MV-4-11 (cell line): Measurements from ENCODE around the gene RPL18A.

ENCODE experiments used
- DNase-seq: peaks from one replicate; lab custom pipeline; 2025; lab: John Stamatoyannopoulos, UW

Gene RPL18A

DNA sequence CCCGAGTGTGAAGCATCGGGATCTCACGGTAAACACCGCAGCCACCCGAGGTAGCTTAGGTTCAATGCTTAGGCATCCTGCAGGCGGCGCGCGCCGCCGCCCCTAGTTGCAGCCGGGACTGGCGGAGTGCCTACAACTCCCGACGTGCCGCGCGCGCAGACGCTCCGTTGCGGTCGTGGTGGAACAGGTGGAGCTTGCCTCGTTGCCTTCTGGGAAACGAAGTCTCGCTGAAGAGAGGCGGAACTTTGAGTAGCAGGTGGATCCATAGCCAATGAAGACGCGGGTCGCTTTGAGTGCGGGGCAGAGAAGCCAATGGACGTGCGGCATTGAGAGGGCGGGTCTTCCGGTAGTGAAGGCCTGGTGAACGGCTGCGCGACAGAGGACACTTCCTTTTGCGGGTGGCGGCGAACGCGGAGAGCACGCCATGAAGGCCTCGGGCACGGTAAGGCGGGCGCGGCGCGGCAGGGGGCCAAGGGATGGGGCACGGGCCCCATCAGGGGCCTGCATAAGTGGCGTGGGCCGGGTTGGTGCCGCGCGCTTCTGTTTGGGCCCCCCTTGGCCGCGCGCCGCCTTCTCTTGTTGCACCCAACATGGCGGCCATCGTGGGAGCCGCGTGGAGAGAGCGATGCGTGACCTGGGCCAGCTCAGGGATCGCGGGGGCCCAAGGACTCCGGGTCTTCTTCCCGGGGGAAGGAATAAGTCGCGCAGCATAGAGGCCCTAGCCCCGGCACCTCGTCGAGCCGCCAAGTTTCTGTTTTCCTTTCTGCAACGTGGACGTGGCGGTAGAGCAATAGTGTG is at the start of gene RPL18A:
RPL18A (plus strand) TSS at position 378 of the 798 bp plus-strand sequence; CDS start at position 425, 47 bp downstream.
- DNase-seq = peak; percentile 100

DNA sequence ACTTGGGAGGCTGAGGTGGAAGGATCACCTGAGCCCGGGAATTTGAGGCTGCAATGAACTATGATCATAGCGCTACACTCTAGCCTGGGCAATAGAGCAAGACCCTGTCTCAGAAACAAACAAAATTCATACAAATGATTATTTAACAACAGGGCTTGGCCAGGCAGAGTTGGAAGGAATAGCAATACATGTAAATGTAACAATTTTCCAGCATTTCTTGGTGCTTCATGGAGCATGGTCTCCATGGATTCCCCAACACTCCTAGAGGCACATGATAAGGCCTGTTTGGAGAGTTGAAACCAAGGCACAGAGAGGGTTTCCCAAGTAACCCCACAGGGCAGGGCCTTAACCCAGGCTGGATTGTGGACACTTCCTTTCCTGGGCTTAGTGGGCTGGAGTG is 48.6 kb upstream of the RPL18A start:
- DNase-seq = no peak

DNA sequence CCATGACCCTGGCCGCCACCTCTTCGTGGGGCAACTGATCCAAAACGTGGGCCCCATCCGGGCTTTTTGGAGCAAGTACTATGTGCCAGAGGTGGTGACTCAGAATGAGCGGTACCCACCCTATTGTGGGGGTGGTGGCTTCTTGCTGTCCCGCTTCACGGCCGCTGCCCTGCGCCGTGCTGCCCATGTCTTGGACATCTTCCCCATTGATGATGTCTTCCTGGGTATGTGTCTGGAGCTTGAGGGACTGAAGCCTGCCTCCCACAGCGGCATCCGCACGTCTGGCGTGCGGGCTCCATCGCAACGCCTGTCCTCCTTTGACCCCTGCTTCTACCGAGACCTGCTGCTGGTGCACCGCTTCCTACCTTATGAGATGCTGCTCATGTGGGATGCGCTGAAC is 48.0 kb upstream of the RPL18A start:
- no peak for DNase-seq

DNA sequence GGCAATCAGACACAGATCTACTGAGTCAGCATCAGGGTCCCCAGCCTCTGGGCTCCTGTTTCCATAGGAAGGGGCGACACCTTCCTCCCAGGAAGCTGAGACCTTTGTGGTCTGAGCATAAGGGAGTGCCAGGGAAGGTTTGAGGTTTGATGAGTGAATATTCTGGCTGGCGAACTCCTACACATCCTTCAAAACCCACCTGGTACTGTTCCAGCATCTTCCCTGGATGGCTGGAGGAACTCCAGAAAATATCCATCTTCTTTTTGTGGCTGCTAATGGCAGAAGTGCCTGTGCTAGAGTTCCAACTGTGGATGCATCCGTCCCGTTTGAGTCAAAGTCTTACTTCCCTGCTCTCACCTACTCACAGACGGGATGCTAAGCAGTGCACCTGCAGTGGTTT is 47.6 kb upstream of the RPL18A start:
- DNase-seq = no peak

DNA sequence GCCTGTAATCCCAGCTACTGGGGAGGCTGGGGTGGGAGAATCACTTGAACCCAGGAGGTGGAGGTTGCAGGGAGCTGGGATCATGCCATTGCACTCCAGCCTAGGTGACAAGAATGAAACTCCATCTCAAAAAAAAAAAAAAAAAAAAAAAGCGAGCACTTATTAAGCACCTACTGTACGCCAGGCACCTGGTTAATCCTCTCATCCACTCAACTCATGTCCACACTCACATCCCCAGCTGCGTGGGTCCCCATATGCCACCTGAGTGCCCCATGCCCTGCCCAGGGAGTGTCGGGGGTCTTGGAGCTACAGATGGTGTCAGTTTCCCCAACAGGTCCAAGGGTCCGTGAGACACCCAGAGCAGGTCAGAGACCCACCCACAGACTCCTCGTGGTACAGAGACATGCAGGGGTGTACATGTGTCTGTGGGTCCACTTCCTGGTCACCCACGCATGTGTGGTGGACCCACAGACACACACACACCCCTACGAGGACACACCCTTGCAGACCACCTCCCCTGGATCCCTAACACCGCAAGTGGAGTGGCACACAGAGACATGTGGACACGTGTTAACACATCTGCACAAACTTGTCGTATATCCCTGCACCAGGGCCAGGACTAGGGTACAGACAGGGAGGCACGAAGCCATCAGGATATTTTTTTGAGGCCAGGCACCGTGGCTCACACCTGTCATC is 41.9 kb upstream of the RPL18A start:
- DNase-seq = no peak

DNA sequence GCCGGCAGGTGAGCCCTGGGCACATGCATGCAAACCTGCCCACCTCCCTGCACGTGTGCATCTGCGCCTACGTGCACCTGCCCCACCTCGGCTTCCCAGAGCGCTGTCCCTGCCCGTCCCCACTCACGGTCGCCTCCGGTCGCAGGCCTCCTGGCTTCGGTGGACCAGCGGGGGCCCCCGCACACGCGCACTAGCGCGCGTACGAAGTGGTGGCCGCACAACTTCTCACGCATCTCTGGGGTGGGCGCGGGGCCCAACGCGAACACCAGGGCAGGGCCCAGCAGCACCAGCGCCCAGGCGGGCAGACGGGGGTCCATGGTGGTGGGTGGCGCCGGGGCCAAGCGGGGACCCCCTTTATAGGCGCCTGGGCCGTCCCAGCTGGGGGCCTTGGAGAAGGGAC is 38.5 kb upstream of the RPL18A start, which contains the start of gene INSL3:
INSL3 (minus strand) TSS at position 330 of the 400 bp plus-strand sequence; CDS start at position 317, 13 bp downstream.
- DNase-seq = no peak

DNA sequence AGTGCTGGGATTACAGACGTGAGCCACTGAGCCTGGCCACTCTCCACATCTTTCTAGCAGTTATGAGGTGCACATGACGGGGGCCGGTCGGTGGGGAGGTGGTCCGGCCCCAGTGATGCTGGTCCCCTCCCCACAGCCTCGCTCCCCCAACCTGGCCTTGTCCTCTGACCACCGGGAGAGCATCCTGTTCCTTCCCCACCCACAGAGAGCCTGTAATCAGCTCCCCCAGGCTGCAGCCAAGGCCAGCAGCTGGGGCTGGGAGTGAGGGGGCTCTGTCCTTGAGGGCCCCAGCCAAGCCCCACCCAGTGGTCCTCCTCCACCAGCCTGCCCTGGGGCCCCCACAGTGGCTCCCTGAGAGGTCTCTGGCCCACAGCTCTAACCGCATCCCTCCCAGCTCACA is 35.4 kb upstream of the RPL18A start:
- no peak for DNase-seq

DNA sequence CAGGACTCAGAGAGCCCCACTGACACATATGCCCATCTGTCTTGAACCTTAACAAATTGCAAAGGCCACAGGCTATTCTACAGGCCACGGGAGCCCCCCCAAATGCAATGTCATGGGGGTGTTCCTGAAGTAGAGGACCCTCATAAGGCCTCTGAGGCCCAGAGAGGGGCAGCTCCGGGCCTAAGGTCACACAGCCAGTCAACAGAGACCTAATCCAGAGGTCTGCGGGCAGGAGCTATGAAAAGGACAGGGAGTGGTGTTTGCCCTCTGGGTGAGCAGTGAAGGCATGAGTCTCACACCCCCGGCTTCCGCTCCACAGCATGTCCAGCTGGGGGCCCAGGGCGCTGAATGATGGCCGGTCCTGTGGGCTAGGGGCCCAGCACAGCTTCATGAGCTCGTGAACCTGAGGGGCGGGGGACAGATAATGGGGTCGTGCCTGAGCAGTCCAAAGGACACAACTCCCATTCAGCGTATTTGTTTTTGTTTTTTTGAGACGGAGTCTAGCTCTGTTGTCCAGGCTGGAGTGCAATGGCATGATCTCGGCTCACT is 33.1 kb upstream of the RPL18A start:
- no peak for DNase-seq

DNA sequence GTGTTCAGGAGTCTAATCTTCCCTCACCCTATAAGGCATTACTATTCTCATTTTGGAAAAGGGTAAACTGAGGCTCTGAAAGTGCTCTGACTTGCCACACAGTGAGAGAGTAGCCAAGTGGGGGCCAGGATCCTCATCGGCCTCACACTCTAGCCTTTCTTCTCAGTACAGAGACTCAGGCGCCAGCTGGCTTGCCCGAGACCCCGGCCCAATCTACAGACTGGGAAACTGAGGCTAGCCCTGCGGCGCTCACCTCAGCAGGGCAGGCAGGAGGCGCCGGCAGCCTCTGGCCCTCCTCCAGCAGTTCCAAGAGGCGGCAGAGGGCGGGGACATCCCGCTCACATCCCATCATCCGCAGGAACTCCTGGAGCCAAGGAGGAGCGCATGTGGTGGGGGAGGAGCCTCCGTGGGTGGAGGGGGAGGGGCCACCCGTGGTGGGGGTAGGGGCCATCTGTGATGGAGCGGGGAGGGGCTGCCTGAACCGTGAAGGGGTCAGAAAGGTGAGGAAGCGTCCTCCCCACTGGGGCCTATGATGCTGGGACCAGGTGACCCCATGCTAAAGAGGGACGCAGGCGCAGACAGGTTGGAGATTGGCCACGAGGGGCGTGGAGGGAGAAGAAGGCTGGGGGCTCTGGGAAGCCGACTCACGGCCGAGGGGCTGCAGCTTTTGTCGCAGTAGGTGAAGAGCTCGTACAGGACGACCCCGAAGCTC is 29.7 kb upstream of the RPL18A start:
- DNase-seq = no peak

DNA sequence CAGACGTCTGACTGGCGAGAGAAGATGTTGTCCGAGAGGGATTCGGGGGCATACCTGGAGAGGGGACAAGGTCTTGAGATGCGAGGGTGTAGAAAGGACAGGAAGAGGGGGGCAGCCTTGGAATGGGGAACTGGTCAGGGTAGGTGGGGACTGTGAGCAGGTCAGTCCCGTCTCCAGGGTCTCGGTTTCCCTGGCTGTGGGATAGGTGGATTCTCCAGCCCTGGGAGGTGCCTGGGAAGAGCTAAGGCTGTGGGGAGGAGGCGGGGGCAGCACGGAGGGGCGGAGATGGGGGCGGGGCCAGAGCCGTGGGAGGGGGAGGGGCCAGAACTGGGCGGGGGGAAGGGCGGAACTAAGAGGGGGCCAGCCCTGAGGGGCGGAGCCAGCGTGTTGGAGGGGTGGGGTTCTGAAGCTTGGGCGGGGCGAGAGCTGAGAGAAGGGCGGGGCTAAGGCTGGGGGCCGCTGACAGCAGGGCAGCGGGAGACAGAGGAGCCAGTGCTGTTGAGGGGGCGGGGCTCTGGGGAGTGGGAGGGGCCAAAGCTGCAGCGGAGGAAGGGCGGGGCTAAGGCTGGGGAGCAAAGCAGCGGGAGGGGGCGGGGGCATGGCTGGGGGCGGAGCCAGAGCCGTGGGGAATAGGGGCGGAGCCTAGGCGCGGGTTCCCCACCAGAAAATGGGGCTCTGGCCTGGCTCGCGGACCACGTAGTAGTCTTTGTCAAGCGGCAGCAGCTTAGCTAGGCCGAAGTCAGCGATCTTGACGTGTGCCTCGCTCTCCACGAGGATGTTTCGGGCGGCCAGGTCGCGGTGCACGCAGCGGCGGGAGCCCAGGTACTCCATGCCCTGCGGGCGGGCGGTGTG is 28.9 kb upstream of the RPL18A start:
- DNase-seq = no peak

DNA sequence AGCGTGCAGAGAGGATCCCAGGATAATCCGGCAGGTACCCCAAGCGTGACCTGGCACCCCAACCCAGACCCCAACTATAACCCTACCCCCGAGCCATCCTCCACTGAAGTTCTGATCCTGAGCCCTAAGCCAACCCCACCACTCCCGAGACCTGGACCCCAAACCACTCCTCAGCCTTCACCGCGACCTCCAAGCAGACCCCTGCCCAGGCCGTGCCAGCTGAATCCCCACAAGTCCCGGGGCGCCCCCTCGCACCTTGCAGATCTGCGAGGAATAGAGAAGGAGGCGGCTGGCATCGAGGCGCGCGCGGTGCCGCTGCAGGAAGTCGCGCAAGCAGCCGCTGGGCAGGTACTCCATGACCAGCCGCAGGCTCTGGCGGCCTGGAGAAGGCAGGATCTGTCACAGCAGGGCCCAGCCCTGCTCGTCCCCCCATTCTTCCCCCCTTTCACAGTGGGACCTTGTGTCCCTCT is 28.3 kb upstream of the RPL18A start:
- no peak for DNase-seq

DNA sequence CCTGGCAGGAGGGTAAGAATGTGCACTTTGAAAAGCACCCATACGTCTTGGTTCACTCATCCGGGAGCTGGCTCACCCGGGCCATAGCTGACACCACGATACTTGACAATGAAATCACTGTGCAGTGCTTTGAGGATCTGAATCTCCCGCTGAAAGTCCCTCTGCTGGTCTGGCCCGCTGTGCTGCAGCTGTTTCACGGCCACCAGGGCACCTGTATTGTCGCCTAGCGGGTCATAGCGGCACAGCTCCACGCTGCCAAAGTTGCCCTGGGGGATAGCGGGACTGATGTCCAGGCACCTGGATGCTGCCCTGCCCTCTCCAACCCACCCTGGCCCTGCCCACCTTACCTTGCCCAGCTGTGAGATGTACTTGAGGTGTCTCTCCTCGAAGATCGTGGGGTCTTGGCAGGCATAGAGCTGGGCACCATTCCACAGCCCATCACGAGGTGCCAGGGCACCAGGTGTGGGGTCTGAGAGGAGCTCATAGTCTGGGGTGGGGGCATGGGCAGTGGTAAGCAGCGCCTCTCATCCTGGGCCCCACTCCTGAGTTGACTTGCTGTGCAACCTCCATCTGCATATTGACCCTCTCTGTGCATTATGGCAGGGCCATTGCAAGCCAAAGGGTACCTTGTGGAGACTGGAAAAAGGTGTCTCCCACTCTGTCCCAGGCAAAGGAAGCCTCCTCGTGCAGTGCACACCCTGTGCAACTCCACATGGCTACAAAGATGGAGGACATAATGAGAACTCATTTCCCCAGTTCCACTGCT is 27.1 kb upstream of the RPL18A start:
- no peak for DNase-seq

DNA sequence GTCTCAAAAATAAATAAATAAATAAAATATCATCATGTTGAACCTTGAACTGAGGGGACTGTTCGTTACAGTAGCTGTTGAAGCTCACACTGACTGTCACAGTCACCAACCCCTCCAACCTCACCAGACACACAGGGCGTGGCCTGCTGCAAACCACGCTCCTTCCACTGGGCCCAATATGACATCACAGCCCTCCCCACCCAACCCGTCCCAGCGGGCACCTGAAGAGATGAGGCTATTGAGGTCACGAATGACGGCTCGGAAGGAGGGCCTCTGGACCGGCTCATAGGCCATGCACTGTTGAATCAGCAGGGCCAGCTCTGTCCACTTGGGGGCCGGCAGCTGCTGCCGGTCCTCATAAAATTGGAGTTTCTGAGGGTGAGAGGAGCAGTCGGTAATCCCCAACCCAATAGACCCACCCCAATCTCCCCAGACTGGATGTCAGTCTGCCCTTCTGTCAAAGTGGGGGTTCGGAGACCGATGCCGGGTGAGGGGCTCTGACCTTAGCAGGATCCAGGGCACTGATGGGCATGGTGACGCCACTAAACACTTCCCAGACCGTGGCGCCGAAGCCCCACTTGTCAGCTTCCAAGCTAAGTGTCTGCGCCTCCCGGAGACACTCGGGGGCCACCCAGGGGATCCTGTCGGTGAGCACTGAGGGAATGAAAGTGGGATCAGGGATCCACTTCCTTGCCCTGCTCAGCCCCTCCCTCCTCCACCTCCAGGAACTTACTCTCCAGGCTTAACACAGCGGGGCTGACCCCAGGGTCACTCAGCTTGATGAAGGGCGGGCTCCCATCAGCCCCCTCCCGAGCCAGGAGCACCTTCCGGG is 25.1 kb upstream of the RPL18A start:
- no peak for DNase-seq

DNA sequence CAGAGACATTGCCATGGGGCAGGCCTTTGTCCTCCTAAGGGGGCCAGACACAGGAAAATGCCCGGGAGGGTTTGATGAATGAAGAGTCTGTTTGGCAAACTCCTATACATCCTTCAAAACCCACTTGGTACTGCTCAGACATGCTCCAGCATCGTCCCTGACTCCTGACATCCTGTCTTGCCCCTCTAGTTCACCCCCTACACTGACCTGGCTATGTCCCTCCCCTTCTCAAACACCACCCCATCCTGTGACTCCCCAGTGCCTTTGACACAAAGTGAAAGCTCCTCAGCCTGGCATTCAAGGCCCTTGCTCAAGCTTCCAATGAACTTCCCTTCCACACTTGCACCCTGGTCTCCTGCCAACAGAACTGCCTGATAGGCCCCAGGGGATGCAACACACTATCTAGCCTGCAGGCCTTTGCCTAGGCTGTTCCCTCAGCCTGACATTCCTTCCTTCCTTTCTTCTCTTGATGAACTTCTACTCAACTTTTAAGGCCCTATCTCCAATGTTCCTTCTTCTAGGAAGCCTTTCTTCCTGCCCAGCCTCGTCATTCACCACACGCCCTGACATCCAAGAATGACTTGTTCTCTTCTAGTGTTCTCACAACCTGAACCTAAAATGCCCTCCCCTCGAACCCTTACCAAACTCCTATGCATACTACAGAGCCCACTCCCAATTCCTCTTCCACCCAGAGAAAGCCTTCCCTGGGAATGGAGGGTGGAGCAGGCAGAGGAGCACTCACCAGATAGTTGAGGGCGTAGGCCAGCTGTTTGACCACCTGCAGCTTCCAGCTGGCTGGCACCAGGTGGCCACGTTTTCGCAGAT is 24.3 kb upstream of the RPL18A start:
- DNase-seq = no peak

DNA sequence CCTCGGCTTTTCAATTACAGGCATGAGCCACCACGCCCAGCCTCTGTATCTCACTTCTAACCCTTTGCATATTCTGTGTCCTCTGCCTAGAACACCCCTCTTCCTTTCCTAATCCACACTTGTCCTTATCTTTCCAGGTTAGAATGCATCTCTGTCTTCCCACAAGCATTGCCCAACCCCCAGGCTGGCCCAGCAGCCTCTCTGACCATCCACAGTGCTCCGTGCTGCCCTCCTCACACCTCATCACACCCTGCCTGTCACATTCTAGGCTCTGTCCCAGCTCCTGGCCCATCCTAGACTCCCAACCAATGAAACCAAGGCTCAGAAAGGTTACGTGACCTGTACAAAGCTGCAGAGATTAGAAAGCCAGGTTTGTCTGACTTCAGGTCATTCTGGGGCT is 23.2 kb upstream of the RPL18A start:
- DNase-seq = no peak

DNA sequence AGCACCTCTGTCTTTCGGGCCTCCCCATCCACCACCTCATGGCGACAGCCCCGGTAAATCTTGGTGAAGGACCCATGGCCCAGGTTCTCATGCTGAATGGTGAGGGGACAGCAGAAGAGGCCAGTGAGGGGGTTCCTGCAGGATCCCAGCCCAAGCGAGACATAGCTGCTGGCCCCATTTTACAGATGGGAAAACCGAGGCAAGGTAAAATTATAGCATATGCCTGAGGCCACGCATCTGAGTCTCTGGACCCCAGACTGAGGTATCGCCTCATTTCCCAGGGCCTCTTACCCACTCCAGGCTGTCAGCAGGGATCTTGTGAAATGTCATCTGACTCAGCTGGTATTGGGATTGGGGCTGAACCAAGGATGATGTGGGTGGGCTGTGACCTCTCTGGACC is 21.7 kb upstream of the RPL18A start:
- no peak for DNase-seq

DNA sequence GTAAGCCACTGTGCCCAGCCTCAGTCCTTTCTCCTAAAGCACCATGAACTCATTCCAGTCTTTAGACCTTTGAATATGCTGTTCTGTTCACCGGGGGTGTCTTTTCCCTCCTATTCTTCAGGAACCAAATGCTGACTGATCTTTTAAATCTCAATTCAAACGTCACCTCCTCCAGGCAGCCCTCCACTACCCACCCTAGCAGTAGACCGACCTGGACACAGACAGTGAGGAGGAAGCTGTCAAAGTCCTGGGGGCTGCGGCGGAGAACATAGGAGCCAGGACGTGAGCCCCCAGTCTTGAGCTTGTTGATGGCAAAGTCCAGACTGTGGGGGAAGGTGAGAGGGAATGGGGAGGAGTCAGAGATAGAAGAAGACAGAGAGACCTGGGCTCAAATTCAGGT is 19.7 kb upstream of the RPL18A start:
- DNase-seq = no peak

DNA sequence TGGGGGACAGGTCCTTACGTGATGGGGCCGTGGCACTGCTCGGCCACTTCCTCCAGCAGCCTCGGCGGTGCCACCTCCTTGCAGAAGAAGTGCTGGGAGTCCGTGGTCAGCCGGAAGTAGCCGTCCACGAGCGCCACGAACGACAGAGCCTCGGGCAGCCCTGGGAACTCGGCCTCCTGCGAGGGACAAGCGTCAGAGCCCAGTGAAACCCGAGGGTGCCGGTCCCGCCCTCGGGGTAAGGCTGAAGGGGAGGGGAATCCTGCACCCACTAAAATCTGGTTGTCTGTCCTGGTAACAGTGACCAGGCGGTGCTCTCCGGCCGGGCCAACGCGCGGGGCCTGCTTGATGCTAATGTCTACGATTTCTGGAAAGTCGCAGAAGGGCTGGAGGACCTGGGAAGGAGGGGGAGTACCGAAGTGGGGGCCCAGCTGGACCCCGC is 18.3 kb upstream of the RPL18A start:
- no peak for DNase-seq
